ENCODE measurements around the gene E2F7.
"Not testable (repeated sequence)": the region's sequence is repeated elsewhere in the genome, so short reads cannot be mapped to it uniquely, and the experiment has no call there.

E2F7 gene, protein sequence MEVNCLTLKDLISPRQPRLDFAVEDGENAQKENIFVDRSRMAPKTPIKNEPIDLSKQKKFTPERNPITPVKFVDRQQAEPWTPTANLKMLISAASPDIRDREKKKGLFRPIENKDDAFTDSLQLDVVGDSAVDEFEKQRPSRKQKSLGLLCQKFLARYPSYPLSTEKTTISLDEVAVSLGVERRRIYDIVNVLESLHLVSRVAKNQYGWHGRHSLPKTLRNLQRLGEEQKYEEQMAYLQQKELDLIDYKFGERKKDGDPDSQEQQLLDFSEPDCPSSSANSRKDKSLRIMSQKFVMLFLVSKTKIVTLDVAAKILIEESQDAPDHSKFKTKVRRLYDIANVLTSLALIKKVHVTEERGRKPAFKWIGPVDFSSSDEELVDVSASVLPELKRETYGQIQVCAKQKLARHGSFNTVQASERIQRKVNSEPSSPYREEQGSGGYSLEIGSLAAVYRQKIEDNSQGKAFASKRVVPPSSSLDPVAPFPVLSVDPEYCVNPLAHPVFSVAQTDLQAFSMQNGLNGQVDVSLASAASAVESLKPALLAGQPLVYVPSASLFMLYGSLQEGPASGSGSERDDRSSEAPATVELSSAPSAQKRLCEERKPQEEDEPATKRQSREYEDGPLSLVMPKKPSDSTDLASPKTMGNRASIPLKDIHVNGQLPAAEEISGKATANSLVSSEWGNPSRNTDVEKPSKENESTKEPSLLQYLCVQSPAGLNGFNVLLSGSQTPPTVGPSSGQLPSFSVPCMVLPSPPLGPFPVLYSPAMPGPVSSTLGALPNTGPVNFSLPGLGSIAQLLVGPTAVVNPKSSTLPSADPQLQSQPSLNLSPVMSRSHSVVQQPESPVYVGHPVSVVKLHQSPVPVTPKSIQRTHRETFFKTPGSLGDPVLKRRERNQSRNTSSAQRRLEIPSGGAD

DNA sequence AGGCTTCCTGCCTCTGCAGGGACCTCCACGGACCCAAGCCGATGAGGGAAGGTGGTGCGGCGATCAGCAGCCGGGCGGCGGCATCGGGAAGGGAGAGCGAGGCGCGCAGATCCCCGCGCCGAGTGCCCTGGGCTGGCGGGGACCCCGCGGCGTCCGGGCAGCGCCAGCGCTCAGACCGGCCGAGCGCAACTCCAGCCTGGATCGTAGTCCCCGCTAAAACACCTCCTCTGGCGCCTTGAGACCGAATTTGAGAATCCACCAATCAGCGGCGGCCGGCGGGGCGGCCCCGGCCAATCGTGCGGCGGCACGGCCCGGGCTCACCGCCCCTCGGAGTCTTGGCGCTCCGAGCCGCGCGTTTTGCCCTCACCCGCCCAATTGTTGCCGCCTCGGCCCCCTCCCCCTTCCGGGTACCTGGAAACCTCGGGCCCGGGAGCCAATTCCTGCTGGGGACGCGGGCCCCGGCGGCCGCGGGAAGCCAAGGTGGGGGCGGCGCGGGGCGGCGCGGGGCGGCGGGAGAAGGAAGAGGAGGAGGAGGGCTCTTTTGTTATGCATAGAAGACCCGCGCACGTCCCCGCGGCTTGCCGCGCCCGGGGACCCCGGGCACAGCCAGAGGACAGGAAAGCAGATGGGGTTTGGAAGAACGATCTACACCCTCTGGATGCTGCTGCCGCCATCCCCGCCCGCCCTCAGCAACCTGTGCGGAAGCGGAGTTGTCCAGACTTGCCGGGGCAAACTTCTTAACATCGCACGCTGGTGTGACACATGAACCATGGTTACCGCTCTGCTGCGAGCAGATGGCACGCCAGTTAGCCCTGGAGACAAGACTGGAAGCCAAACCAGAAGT, at the start of gene E2F7:
Gene E2F7 (minus strand): TSS at position 209 of the 844 bp plus-strand sequence. CDS start 934 bp downstream, outside the sequence.
- peak; percentile 51 to 58 for DNase-seq (ENCODE audit: low read depth in 2 of 2, low spot score in 1 of 2)

DNA sequence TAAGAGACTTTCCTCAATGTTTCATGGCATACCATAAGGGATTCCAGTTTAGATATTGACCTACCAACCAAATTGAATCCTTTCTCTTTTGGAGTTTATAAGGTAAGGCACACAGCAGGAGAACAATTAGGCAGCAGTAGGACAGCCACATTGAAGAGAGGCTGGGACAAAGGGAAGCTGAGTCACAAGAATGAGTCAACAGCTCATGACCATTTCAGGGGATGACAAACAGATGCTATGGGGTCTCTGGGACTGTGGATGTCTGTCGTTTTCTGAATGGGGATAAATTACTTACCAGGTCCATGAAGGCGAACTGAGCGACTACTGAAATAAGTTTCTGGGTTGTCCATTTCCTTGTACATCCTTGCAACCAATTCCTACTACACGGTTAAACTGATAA, 48.6 kb upstream of the E2F7 start:
- DNase-seq (ENCODE audit: low read depth in 2 of 2, low spot score in 1 of 2), result no peak

DNA sequence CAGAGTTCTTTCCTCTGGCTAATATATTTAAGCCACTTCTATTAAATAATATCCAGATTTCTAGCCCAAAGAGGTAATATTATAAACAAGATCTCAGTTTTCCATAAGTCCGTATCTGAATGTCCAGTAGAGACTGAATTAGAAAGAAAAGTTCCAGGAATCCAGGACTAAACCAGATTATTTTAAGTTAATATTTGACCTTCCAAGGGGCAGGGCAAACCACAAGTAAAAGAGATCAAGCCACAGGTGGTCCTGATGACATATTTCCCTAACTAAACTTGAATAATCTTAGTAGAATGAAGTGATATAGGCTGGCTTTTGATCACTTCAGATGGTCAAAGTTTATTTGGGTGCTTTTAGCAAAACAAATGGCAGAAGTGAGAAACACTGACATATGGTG, 43.3 kb upstream of the E2F7 start:
- no peak for DNase-seq (ENCODE audit: low read depth in 2 of 2, low spot score in 1 of 2)

DNA sequence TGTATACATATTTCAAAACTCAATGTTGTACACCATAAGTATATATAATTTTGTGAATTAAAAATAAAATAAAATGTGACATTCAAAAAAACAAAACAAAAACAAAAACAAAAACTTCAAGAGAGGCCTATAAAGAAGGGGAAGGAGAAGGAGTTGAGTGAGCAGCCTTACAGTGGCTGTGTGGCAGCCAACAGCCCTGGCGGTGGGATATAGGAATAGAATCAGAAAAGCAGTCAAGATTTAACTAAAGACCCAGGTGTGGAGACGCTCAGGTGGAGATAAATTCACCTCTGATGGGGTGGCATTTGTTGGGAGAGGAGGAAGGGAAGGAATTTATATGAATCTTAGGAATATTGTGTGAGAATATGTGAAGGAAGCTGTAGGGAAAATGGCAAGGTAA, 41.8 kb upstream of the E2F7 start:
- DNase-seq (ENCODE audit: low read depth in 2 of 2, low spot score in 1 of 2), result no peak

DNA sequence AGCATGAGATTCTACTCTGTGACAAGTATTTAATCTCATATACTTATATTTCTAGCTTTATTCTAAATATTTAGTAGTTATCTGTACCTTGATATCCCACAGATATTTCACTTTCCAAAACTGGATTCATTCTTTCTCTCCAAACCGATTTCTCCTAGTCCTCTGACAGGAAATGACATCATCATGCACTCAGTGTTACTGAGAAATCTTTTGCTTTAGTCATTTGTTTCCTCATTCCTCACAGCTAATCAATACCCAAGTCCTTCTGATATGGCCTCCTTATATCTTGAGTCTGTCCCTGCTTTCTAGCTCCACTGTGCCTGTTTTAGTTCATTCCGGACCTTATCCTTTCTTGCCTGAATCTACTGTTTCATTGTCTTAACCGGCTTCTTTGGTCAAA, 39.4 kb upstream of the E2F7 start:
- DNase-seq (ENCODE audit: low read depth in 2 of 2, low spot score in 1 of 2), result no peak

DNA sequence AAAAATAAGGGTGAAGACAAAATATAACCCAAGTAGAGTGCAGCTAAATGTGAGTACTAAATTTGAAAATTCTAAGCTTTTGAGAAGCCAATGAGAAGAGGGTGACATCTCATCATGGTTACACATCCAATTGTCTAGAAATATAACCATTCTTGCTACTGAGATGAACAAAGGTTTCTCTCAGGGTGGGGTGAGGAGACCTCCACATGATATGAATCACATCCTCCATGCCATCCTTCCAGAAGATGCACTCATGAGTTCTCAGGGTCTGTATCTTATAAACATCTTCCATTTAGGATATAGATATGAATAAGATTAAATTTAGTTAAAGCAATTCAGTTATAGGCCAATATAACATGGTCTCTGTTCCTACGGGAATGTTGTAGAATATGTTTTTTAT, 38.9 kb upstream of the E2F7 start:
- DNase-seq (ENCODE audit: low read depth in 2 of 2, low spot score in 1 of 2), result no peak

DNA sequence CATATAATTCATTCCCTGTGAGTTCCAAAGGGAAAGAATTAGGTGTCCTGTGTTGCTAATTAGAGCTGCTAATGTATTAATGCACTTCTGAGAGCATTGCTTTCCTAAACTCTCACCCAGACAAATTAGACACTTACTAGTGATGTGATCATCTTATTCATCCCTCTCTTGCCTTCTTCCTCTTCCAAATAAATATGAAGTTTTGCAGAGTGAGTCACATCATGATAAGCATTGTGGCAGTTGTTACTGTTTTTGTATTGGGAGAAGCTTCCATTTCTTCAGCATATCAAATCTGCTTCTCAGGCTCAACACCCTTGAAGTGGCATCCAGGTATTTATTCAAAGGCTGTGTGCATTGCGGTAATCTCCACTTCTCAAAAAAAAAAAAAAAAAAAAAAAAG, 37.3 kb upstream of the E2F7 start:
- no peak for DNase-seq (ENCODE audit: low read depth in 2 of 2, low spot score in 1 of 2)

DNA sequence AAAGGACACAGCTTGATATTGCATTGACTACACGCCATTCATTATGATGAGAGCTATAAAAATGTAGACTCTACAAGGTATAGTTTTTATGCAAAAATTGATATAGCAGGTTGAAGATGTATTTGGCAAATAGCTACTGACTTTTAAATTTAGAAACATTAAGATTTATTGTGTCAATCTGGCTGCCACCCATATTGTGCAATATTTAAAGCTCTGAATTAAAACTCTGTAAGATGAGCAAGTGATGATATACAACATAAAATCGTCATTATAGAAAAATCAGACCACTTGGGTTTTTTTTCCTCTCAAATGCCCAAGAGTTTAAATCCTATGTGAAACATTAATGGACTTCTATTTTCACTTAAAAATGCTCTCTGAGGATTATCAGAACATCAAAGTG, 36.8 kb upstream of the E2F7 start:
- no peak for DNase-seq (ENCODE audit: low read depth in 2 of 2, low spot score in 1 of 2)

DNA sequence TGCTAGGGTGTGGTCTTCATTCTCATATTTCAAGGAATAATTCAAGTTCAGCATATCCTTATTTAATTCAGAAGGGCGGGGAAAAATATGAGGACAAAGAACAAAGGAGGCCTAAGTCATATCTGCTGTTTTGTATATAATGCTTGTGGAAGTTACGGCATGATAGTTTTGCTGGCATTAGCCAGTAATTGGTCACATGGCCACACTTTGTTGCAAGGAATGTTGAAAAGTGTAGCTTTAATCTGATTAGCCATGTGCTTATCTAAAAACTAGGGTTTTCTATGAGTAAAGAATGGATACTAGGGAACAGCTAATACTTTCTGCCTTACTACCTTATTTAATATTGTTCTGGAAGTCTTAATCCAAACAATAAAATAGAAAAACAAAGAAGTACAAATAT, 34.4 kb upstream of the E2F7 start:
- DNase-seq (ENCODE audit: low read depth in 2 of 2, low spot score in 1 of 2), result no peak

DNA sequence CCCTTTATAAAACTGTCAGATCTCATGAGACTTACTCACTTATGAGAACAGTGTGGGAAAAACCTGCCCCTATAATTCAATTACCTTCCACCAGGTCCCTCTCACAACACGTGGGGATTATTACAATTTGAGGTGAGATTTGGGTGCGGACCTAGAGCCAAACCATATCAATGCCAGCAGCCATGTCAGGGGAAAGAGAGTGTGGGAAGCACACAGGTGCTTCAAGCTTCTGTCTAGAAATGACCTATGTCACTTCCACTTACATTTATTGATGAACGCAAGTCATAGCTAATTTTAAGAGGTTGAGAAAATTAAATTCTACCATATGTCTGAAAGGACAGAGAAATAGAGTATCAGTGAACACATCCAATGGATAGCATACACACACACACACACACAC, 32.5 kb upstream of the E2F7 start:
- DNase-seq (ENCODE audit: low read depth in 2 of 2, low spot score in 1 of 2), result no peak

DNA sequence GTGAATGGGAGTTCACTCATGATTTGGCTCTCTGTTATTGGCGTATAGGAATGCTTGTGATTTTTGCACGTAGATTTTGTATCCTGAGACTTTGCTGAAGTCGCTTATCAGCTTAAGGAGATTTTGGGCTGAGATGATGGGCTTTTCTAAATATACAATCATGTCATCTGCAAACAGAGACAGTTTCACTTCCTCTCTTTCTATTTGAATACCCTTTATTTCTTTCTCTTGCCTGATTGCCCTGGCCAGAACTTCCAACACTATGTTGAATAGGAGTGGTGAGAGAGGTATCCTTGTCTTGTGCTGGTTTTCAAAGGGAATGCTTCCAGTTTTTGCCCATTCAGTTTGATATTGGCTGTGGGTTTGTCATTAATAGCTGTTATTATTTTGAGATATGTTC, 26.9 kb upstream of the E2F7 start:
- not testable (repeated sequence) for DNase-seq (ENCODE audit: low read depth in 2 of 2, low spot score in 1 of 2)

DNA sequence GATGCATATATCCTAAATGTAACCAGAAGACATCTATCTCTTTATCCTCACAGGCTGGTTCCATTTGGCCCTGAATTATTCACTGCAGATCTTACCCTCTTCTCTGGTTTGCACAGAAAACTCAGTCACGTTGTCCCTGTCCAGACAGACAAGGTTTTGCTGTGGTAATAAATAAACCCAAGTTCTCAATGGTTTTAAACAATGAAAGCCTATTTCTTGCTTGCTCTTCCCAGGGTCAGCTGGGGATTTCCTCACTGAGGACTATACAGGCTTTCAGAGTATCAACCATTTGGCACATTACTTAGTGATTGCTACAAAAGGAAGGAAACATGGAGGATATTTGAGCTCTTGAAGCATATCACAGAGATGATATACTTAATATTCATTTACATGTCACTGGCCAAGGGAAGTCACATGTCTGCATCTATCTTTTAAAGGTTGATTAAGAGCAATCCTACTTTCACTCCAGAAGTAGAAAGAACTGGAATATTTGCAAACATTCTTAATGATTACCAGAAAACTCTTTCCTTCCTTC, 24.4 kb upstream of the E2F7 start:
- no peak for DNase-seq (ENCODE audit: low read depth in 2 of 2, low spot score in 1 of 2)

DNA sequence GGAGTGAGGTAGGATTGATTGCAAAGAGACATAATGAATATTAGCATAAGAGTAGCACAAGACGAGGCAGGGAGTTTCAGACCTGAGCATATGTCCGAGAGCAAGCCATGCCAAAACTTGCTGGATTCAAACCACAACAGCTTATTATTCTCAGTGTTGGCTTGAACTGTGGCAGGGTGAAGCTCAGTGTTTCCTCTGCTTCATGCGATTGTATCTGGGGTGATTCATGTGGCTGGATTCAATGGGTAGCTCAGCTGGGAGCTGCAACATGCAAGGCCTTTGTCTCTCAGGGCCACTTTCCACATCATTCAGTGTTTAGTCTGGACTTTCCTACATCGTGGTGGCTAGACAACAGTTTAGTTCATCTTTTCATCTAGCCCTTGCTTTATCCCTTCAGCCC, 22.1 kb upstream of the E2F7 start:
- DNase-seq (ENCODE audit: low read depth in 2 of 2, low spot score in 1 of 2), result no peak

DNA sequence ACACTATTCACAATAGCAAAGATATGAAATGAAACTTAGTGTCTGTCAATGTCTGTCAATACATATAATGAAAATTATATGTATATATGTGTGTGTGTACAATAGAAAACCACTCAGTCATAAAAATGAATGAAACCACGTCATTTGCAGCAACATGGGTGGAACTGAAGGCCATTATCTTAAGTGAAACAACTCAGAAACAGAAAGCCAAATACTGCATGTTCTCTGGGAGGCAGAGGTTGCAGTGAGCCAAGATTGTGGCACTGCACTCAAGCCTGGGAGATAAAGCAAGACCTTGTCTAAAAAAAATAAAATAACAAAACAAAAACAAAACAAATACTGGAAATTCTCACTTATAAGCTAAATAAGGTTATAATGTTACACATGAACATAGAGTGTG, 16.7 kb upstream of the E2F7 start:
- no peak for DNase-seq (ENCODE audit: low read depth in 2 of 2, low spot score in 1 of 2)

DNA sequence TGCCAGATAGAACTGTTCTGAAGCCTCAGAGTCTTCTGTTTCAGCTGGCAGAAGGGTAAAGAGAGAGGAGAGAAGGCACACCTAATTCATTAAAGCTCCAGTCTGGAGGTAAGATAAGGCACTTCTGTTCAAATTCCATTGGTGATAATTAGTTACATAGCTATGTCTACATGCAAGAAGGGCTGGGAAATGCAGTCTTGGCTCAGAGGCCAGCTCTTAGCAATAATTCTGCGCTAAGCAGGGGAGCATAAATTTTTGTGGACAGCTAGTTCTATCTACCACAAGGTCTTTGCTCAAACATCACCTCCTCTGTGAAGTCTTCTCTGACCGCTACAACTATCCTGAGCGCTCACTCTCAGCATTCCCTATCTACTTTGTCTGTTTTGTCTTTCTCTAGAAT, 14.3 kb upstream of the E2F7 start:
- DNase-seq (ENCODE audit: low read depth in 2 of 2, low spot score in 1 of 2), result no peak

DNA sequence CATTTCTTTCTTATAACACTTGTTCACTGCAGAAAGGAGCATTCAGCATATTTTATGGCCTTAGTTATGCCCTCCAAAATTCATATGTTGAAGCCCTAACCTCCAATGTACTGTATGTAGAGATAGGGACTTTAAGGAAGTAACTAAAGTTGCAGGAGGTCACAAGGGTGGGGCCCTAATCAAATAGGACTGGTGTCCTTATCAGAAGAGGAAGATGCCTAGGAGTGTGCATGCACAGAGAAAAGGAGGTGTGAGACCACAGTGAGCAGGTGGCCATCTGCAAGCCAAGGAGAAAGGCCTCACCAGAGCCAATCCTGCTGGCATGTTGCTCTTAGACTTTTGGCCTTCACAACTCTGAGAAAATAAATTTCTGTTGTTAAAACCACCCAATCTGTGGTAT, 12.9 kb upstream of the E2F7 start:
- no peak for DNase-seq (ENCODE audit: low read depth in 2 of 2, low spot score in 1 of 2)

DNA sequence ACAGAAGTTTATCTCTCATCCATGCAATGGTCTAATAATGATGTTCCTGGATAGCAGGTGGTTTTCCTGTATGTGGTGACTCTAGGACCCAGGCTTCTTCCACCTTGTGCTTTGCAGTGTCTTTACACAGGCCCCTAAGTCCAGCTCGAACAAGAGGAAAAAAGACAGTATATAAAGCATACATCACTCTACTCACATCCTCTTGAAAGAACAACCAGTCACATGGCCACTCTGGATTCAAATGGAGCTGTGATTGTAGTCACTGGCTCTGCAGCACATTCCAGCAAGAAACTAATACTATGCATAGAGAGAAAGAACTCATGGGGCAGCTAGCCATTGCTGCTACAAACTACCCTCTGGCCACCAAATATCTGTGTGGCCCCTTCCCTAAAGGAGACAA, 11.5 kb upstream of the E2F7 start:
- DNase-seq (ENCODE audit: low read depth in 2 of 2, low spot score in 1 of 2), result no peak

DNA sequence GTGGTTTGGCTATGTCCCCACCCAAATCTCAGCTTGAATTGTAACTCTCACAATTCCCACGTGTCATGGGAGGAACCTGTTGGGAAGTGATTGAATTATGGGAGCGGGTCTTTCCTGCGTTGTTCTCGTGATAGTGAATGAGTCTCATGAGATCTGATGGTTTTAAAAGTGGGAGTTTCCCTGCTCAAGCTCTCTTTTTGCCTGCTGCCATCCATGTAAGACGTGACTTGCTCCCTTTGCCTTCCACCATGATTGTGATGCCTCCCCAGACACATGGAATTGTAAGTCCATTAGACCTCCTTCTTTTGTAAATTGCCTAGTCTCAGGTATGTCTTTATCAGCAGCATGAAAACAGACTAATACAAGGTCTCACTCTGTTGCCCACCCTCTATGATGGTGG, 8.5 kb upstream of the E2F7 start:
- not testable (repeated sequence) for DNase-seq (ENCODE audit: low read depth in 2 of 2, low spot score in 1 of 2)

DNA sequence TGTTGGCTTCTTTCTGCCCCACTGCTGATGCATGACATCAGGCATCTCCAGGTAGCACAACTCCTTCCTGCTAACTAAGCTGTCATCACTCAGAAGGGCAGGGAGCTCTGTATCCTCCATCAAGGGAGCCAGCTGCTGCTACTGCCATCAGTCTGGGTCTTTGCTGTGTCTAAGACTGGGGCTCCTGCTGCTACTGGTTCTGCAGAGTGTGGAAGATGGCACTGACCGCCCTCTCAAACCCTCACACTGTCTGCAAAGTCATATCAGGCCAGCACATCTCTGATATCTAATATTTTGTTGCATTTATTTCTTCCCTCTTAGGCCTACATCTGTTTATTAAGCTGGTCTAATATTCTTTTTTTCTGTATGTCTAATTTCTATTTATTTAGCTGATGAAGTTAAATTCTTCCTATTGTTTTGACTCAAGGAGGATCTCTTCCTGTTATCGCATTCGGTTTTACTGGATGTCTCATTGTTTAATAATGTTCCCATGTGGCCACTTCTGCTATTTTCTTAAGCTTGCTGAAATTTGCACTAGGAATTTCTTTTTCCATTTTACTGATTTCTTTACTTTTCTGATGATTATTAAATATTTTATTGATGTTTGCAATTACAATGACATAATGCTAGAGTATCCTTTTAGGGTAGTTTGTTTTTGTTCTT, 7.6 kb upstream of the E2F7 start:
- DNase-seq (ENCODE audit: low read depth in 2 of 2, low spot score in 1 of 2), result no peak

DNA sequence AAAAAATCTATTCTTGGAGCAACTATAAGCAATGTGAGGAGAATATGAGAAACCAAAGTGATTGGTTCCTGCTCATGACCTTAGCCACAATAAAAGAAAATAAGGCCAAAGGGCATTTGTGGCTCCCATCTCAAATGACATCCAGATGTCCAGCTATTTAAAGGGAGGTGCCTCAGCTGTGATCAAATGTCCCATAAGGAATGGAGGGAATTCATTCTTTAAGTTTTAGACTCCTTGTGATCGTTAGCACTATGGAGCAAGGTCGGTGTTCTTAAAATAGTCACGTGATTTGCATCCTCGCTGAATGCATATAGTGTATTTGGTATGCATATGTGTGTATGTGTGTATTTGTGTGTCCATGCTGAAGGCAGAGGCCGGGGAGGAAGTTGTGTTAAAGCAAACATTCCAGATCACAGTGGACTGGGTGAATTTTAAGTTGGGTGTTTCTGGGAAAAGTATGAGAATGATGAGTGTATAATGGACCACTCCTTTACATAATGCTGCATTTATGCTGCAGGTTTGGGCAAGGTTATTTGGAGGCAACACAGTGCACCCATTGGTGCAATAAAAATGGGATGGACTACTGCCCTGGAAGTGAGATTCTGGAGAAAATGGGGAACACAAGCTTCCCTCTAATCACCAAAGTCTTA, 5.6 kb upstream of the E2F7 start:
- no peak for DNase-seq (ENCODE audit: low read depth in 2 of 2, low spot score in 1 of 2)

All from stimulated activated CD8-positive, alpha-beta memory T cell treated with anti-CD3 and anti-CD28 coated beads, Interleukin-4, amount 100 ng/mL, for 4 hours (primary cell).